ENCODE results near the gene PRKN. TPM values are rescaled to one million over a fixed set of nuclear protein-coding genes. Genes with fewer than 3 reads are reported as not detected.

PRKN gene
- total RNA-seq, 1 experiment from 2014 or later = 0.46 TPM

DNA sequence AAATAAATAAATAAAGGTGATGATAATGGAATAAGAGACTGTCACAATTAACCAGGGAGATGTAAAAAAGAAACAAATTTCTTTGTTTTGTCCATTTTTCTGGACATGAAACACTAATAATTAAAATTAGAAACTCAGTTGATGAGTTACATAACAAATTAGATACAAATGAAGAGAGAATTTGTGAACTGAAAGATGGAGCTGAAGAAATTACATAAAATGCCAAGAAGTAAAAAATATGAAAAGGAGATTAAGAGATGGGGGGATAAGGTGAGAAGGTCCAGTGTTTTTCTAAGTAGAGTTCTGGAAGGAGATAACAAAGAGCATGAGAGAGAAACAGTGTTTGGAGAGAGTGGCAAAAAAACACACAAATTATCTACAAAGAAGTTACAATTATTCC is 1364.3 kb downstream of the PRKN start:
- DNase-seq (ENCODE audit: low read depth, low spot score) = no peak
- Histone ChIP-seq H3K27ac (ENCODE audit: low read length) (no peak overlapping the region), H3K4me1 (ENCODE audit: control insufficient read depth, insufficient read depth, low read length) (no peaks in the 10 kb centered on the region), H3K4me3 (ENCODE audit: low read depth in 2 of 2, low read length in 2 of 2) (no peak overlapping the region), H3K9me3 (ENCODE audit: control insufficient read depth, insufficient read depth, low read depth, low read length) (peaks cover 4% of the 10 kb centered on the region; the same call in 1 of the 2 replicates), H3K27me3 (ENCODE audit: control insufficient read depth, insufficient read depth, low read length) (no peaks in the 10 kb centered on the region), H3K36me3 (ENCODE audit: control insufficient read depth, insufficient read depth, low read length) (no peaks in the 10 kb centered on the region)
- ChIA-PET POLR2A (no interaction called here), CTCF (no interaction called here)
- TF ChIP-seq REST (IDR thresholded peaks at IDR 0.05; ENCODE audit: insufficient read depth in 1 of 2, low read depth in 2 of 2, low read length in 1 of 2) (no peak), POLR2AphosphoS5 (IDR thresholded peaks at IDR 0.05; ENCODE audit: low read depth, low read length) (no peak), SIN3A (IDR thresholded peaks at IDR 0.05; ENCODE audit: borderline replicate concordance, insufficient read depth, low read depth, low read length) (no peak), TCF7L2 (IDR thresholded peaks at IDR 0.05; ENCODE audit: low read depth, low read length) (no peak)
- TF ChIP-seq, protein P1, sequence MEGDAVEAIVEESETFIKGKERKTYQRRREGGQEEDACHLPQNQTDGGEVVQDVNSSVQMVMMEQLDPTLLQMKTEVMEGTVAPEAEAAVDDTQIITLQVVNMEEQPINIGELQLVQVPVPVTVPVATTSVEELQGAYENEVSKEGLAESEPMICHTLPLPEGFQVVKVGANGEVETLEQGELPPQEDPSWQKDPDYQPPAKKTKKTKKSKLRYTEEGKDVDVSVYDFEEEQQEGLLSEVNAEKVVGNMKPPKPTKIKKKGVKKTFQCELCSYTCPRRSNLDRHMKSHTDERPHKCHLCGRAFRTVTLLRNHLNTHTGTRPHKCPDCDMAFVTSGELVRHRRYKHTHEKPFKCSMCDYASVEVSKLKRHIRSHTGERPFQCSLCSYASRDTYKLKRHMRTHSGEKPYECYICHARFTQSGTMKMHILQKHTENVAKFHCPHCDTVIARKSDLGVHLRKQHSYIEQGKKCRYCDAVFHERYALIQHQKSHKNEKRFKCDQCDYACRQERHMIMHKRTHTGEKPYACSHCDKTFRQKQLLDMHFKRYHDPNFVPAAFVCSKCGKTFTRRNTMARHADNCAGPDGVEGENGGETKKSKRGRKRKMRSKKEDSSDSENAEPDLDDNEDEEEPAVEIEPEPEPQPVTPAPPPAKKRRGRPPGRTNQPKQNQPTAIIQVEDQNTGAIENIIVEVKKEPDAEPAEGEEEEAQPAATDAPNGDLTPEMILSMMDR (IDR thresholded peaks at IDR 0.05) = no peak
- no TSS peak for BruUV-seq (replicated peaks)
- in situ Hi-C loops (cut with HindIII; ENCODE audit: low pct_unique_long_range_greater_than_20kb, low sequenced_read_pairs) (no loop called here), intact Hi-C loops (cut with micrococcal nuclease; ENCODE audit: unreplicated experiment) (no loop called here)
- ATAC-seq = no peak

DNA sequence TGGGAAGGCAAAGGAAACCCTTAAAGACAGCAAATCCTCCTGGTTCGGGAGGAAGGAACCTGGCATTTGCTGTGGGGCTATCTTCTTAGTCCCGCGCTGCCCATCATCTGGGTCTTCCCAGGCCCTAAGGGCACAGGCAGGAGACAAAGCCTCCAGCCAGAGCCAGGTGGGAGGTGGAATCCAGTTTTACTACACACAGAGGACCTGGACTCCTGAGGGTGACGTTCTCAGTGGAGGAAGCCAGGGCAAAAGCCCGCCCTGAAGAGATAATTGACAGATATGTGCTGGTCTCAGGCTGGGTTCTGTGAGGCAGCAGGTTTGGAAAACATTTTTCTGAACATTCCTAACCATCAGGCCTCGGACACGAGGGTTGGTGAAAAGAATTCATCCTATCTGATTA is 1365.3 kb downstream of the PRKN start:
- DNase-seq (ENCODE audit: low read depth, low spot score) (no peak), ATAC-seq (no peak)
- intact Hi-C loops (cut with micrococcal nuclease; ENCODE audit: unreplicated experiment) = no loop called here
- no peak overlapping the region for H3K4me3 ChIP-seq (ENCODE audit: low read depth in 2 of 2, low read length in 2 of 2)
- no peaks in the 10 kb centered on the region for H3K4me1 ChIP-seq (ENCODE audit: control insufficient read depth, insufficient read depth, low read length)
- no peaks in the 10 kb centered on the region for H3K36me3 ChIP-seq (ENCODE audit: control insufficient read depth, insufficient read depth, low read length)
- no TSS peak for BruUV-seq (replicated peaks)
- CTCF ChIA-PET = no interaction called here
- H3K27ac ChIP-seq (ENCODE audit: low read length) = no peak overlapping the region
- POLR2A ChIA-PET = no interaction called here
- TF ChIP-seq POLR2AphosphoS5 (IDR thresholded peaks at IDR 0.05; ENCODE audit: low read depth, low read length) (no peak), SIN3A (IDR thresholded peaks at IDR 0.05; ENCODE audit: borderline replicate concordance, insufficient read depth, low read depth, low read length) (no peak)
- TF ChIP-seq, protein P1 (IDR thresholded peaks at IDR 0.05) = no peak
- peaks cover 4% of the 10 kb centered on the region; the same call in 1 of the 2 replicates for H3K9me3 ChIP-seq (ENCODE audit: control insufficient read depth, insufficient read depth, low read depth, low read length)
- in situ Hi-C loops (cut with HindIII; ENCODE audit: low pct_unique_long_range_greater_than_20kb, low sequenced_read_pairs) = no loop called here
- no peaks in the 10 kb centered on the region for H3K27me3 ChIP-seq (ENCODE audit: control insufficient read depth, insufficient read depth, low read length)
